K562 (cell line): ENCODE data around the gene IDUA. TPM values are rescaled to one million over a fixed set of nuclear protein-coding genes. Genes with fewer than 3 reads are reported as not detected.

Experiments
- ATAC-seq: fragments of 200-7000 bp; cut with Tn5 transposase; 3 replicates; pipeline ENCODE4 v1.9.1; 2020; ENCODE audit warnings: moderate library complexity
- BruUV-seq: library from RNA; stranded (reverse); fragments of 400-500 nt; replicated peaks from 2 replicates; lab custom pipeline; 2021; lab: Mats Ljungman, UMichigan
- CTCF ChIA-PET: fragments of 300-600 bp; formaldehyde crosslinking; extraction: SDS; loops from one replicate; lab custom pipeline; 2021; ENCODE audit warnings: low intra/inter-chr PET ratio; lab: Yijun Ruan, JAX
- POLR2A ChIA-PET: fragments of 300-600, 350-650 bp; sonication (Branson Sonifier 250); formaldehyde crosslinking; extraction: SDS; loops from one replicate; lab custom pipeline; 2021; ENCODE audit warnings: antibody characterized with exemption, inconsistent platforms; lab: Yijun Ruan, JAX
- DNase-seq, 4 experiments: peaks; one replicate each; pipeline versions ENCODE4 v3.0.0 to v3.0.0-alpha.2; 2011 to 2018; ENCODE audit warnings: low spot score in 3 of 4, mixed read lengths in 3 of 4; ENCODE audit errors: extremely low read depth in 1 of 4
- FAIRE-seq: peaks from 2 replicates; lab custom pipeline; 2011; peaks lifted over from hg19 to GRCh38; lab: Jason Lieb, UNC
- H2AFZ ChIP-seq: 2 replicates; pipeline ENCODE4 v1.6.0; 2011; ENCODE audit warnings: low read depth, low read length, control low read depth, inconsistent platforms
- H3K27ac ChIP-seq: fragments of 200-600 bp; 3 replicates; pipeline ENCODE4 v1.8.0; 2011; ENCODE audit warnings: low read depth, mild to moderate bottlenecking, control low read depth, inconsistent platforms, low read length, moderate library complexity, mixed read lengths; ENCODE audit errors: extremely low read depth
- H3K27me3 ChIP-seq, 2 experiments: fragments of 300-600 bp in 1 of 2; 2 replicates in 1 of 2; 3 replicates in 1 of 2; pipeline versions ENCODE4 v1.6.0 to v1.8.0; 2011; ENCODE audit warnings: inconsistent platforms in 2 of 2, low read length in 2 of 2, mild to moderate bottlenecking in 1 of 2, mixed read lengths in 1 of 2, moderate library complexity in 1 of 2; ENCODE audit not compliant: control insufficient read depth in 2 of 2, insufficient read depth in 2 of 2
- H3K36me3 ChIP-seq: fragments of 300-600 bp; 3 replicates; pipeline ENCODE4 v1.8.0; 2011; ENCODE audit warnings: mild to moderate bottlenecking, low read length, inconsistent platforms; ENCODE audit not compliant: control insufficient read depth, insufficient read depth
- H3K4me1 ChIP-seq, 2 experiments: fragments of 200-600 bp in 1 of 2; replicated peaks in 1 of 2; 2 replicates in 1 of 2; 3 replicates in 1 of 2; pipeline versions ENCODE4 v1.5.1 to v1.8.0; 2011; ENCODE audit warnings: inconsistent platforms in 2 of 2, low read length in 2 of 2, mild to moderate bottlenecking in 1 of 2, mixed read lengths in 1 of 2, moderate library complexity in 1 of 2; ENCODE audit not compliant: control insufficient read depth in 2 of 2, insufficient read depth in 2 of 2
- H3K4me2 ChIP-seq: 2 replicates; pipeline ENCODE4 v1.6.1; 2011; ENCODE audit warnings: low read length, control low read depth, inconsistent platforms, mixed read lengths; ENCODE audit not compliant: insufficient read depth
- H3K4me3 ChIP-seq: fragments of 200-600 bp; sonication (generic), shearing (Covaris generic); 2 replicates; pipeline ENCODE4 v1.5.1; 2016; ENCODE audit warnings: control low read depth, inconsistent platforms
- H3K79me2 ChIP-seq: fragments of 200-600 bp; 3 replicates; pipeline ENCODE4 v1.8.0; 2011; ENCODE audit warnings: low read length, inconsistent platforms; ENCODE audit not compliant: control insufficient read depth, insufficient read depth
- H3K9ac ChIP-seq, 2 experiments: 2 replicates each; pipeline versions ENCODE4 v1.6.0 to v1.6.1; 2011; ENCODE audit warnings: low read depth in 2 of 2, low read length in 2 of 2, control low read depth in 1 of 2, inconsistent platforms in 1 of 2, mild to moderate bottlenecking in 1 of 2, mixed read lengths in 1 of 2; ENCODE audit not compliant: insufficient read depth in 1 of 2
- H3K9me1 ChIP-seq: one replicate; pipeline ENCODE4 v1.6.0; 2011; ENCODE audit warnings: inconsistent platforms, mild to moderate bottlenecking, low read length, moderate library complexity; ENCODE audit not compliant: control insufficient read depth, insufficient read depth
- H3K9me3 ChIP-seq: replicated peaks from 2 replicates; pipeline ENCODE4 v1.5.1; 2011; ENCODE audit warnings: low read depth, low read length, inconsistent platforms; ENCODE audit not compliant: control insufficient read depth, insufficient read depth
- H4K20me1 ChIP-seq: replicated peaks from 2 replicates; pipeline ENCODE4 v1.6.1; 2011; ENCODE audit warnings: low read length, inconsistent platforms, mixed read lengths; ENCODE audit not compliant: control insufficient read depth, insufficient read depth
- ADNP ChIP-seq: fragments of 200-800 bp; sonication (Bioruptor generic); IDR thresholded peaks from 2 replicates; pipeline ENCODE4 v1.6.1; 2016; ENCODE audit warnings: missing genetic modification characterization, missing compliant biosample characterization
- BDP1 ChIP-seq: IDR thresholded peaks from 3 replicates; pipeline ENCODE4 v1.6.1; 2011; ENCODE audit not compliant: insufficient read length, insufficient read depth
- CBFA2T3 ChIP-seq: fragments of 450-650 bp; IDR thresholded peaks from 2 replicates; pipeline ENCODE4 v1.6.1; 2017
- PCBP1 ChIP-seq: fragments of 200-400 bp; formaldehyde crosslinking; IDR thresholded peaks from 2 replicates; pipeline ENCODE4 v1.6.1; 2018; ENCODE audit warnings: mild to moderate bottlenecking, low read depth, low read length; ENCODE audit not compliant: poor library complexity, severe bottlenecking
- POLR2G ChIP-seq: fragments of 200-400 bp; formaldehyde crosslinking; IDR thresholded peaks from 2 replicates; pipeline ENCODE4 v1.6.1; 2017; ENCODE audit warnings: low read depth, mild to moderate bottlenecking, antibody characterized with exemption, low read length, moderate library complexity
- SIX5 ChIP-seq, 2 experiments: IDR thresholded peaks; 2 replicates each; pipeline ENCODE4 v1.6.1; 2011; ENCODE audit warnings: low read length in 2 of 2, borderline replicate concordance in 1 of 2, low read depth in 1 of 2, mild to moderate bottlenecking in 1 of 2, moderate library complexity in 1 of 2; ENCODE audit not compliant: insufficient read depth in 1 of 2
- SMARCB1 ChIP-seq: IDR thresholded peaks from 2 replicates; pipeline ENCODE4 v1.6.1; 2011; ENCODE audit warnings: improper control_type of control experiment, low read depth; ENCODE audit not compliant: insufficient read length
- TEAD2 ChIP-seq: fragments of 450-650 bp; IDR thresholded peaks from 2 replicates; pipeline ENCODE4 v1.6.1; 2016; ENCODE audit warnings: missing genetic modification characterization, control low read depth, missing compliant biosample characterization
- ZKSCAN8 ChIP-seq: fragments of 200-800 bp; sonication (Bioruptor generic); IDR thresholded peaks from 2 replicates; pipeline ENCODE4 v1.6.1; 2016; ENCODE audit warnings: missing genetic modification characterization, missing compliant biosample characterization
- ZNF217 ChIP-seq: sonication (generic); formaldehyde crosslinking; IDR thresholded peaks from 2 replicates; pipeline ENCODE4 v1.8.0; 2022; ENCODE audit warnings: mild to moderate bottlenecking, missing genetic modification reagents
- ZNF518B ChIP-seq: fragments of 250-450 bp; sonication (Bioruptor Pico); IDR thresholded peaks from 2 replicates; pipeline ENCODE4 v1.5.0; 2021; ENCODE audit warnings: mild to moderate bottlenecking, moderate library complexity
- ZNF707 ChIP-seq: fragments of 250-450 bp; sonication (Bioruptor Pico); conservative IDR thresholded peaks from 2 replicates; pipeline ENCODE4 v1.8.0; 2022; ENCODE audit warnings: inconsistent platforms, mild to moderate bottlenecking, moderate library complexity
- ZNF766 ChIP-seq: fragments of 200-800 bp; sonication (Bioruptor generic); conservative IDR thresholded peaks from 2 replicates; pipeline ENCODE4 v1.6.1; 2016; ENCODE audit warnings: missing genetic modification characterization, missing compliant biosample characterization
- WGBS: fragments of 100-300 bp; shearing (Covaris generic); methylation state at CpG from one replicate; pipeline ENCODE4 v1.1.6; 2016; ENCODE audit warnings: low coverage, mixed read lengths; ENCODE audit not compliant: insufficient coverage; ENCODE audit errors: missing lambda C conversion rate; 5-methylcytosine and 5-hydroxymethylcytosine counted together
- in situ Hi-C: fragments of 300-500 bp; cut with MboI; formaldehyde crosslinking; loops from 4 replicates; pipeline ENCODE4 v1.15.0; 2018; ENCODE audit warnings: inconsistent platforms, mixed read lengths
- intact Hi-C: fragments of 100-400 bp; cut with micrococcal nuclease; formaldehyde crosslinking; loops from 2 replicates; pipeline ENCODE4 v1.14.2; 2022
- polyA plus RNA-seq, 8 experiments: library from polyadenylated mRNA; depleted of rRNA in 4 of 8; stranded (reverse) in 5 of 8; unstranded in 3 of 8; fragments of >200 nt; fragmentation: Nextera tagmentation in 2 of 8; fragmentation: Illumina TruSeq in 1 of 8; extraction: Ambion mirVana in 2 of 8; extraction: Trizol in 1 of 8; gene quantifications; 2 replicates each; pipeline versions ENCODE4 v1.2.1 to v1.2.3, GENCODE V29; 2011 to 2014; ENCODE audit warnings: inconsistent platforms in 1 of 8, missing spikeins in 1 of 8
- total RNA-seq, 7 experiments: library from RNA; depleted of rRNA in 6 of 7; stranded (reverse); fragments of >200 nt in 6 of 7; fragmentation: Illumina TruSeq in 2 of 7; extraction: Trizol in 2 of 7; gene quantifications; 2 replicates each; pipeline versions ENCODE4 v1.2.1 to v1.2.3, GENCODE V29; 2011 to 2021; ENCODE audit warnings: low replicate concordance in 1 of 7

Gene IDUA
- total and polyA plus RNA-seq, 9 of the 15 experiments (the other 6 are each of a cell fraction or from before 2014, with no cell fraction given), result 0.04 to 16.1 (median 1.2) TPM

GRCh38 chr4:987624-988513 is 1.0 kb downstream of the IDUA start:
- no peaks in the 10 kb centered on the region for H3K9me1 ChIP-seq
- H3K79me2 ChIP-seq, result peaks cover 27% of the 10 kb centered on the region
- POLR2A ChIA-PET, result interaction anchor here (0.5 to 1.1 kb wide), 8 partner anchors 8 to 422 kb away, joined by 3 to 7 read pairs (median 3); no protein-coding TSS in a partner anchor
- H3K9ac ChIP-seq, result peak overlapping the region; percentile 75 to 90
- WGBS, result 56% methylated on average over 29 of the region's 37 CpGs
- no peak for TF ChIP-seq ADNP
- TF ChIP-seq ZNF766, result no peak
- TF ChIP-seq SMARCB1, result no peak
- TF ChIP-seq ZNF217 (CRISPR knock-in tag), result no peak
- TF ChIP-seq ZKSCAN8 (CRISPR knock-in tag), result no peak
- peak; percentile 4 for TF ChIP-seq PCBP1
- TF ChIP-seq SIX5 (IDR thresholded peaks at IDR 0.05; ENCODE audit: borderline replicate concordance in 1 of 2, insufficient read depth in 1 of 2, low read depth in 1 of 2, low read length in 2 of 2), result no peak
- TF ChIP-seq TEAD2 (tag), result no peak
- TF ChIP-seq BDP1, result no peak
- peak; percentile 10; the same call in 1 of the 2 replicates for TF ChIP-seq POLR2G
- no peak for TF ChIP-seq ZNF707
- TF ChIP-seq ZNF518B, result no peak
- no peak for TF ChIP-seq CBFA2T3
- FAIRE-seq (no peak), ATAC-seq (no peak), DNase-seq (no peak)
- peak overlapping the region; percentile 85 for H3K4me2 ChIP-seq
- intact Hi-C loops (loop anchor here (2.0 to 10.0 kb wide), 5 partner anchors 55 to 303 kb away; partner anchors contain the start of genes GAK, SLC49A3 and TMEM175), in situ Hi-C loops (no loop called here)
- H3K4me1 ChIP-seq, result peaks cover 27 to 72% of the 10 kb centered on the region in 2 experiments
- H2AFZ ChIP-seq, result peak overlapping the region; percentile 86
- H3K9me3 ChIP-seq, result no peaks in the 10 kb centered on the region; the same call in 1 of the 2 replicates
- CTCF ChIA-PET, result interaction anchor here (0.7 to 1.4 kb wide), 3 partner anchors 96 to 245 kb away, joined by 5 to 7 read pairs (median 5); no protein-coding TSS in a partner anchor
- no peaks in the 10 kb centered on the region for H3K27me3 ChIP-seq
- BruUV-seq, result no TSS peak
- no peaks in the 10 kb centered on the region for H4K20me1 ChIP-seq
- peak overlapping the region; percentile 68 for H3K4me3 ChIP-seq
- peak overlapping the region; percentile 79 for H3K27ac ChIP-seq
- H3K36me3 ChIP-seq, result peaks cover 22% of the 10 kb centered on the region; the same call in 1 of the 3 replicates
